Hepatic stellate cell (primary cell): Measurements from ENCODE around the gene SMS.
"Not testable (repeated sequence)": the region's sequence is repeated elsewhere in the genome, so short reads cannot be mapped to it uniquely, and the experiment has no call there.

ENCODE experiments used
- DNase-seq: peaks from one replicate; pipeline ENCODE4 v3.0.0; 2011; ENCODE audit warnings: low spot score

SMS gene

DNA sequence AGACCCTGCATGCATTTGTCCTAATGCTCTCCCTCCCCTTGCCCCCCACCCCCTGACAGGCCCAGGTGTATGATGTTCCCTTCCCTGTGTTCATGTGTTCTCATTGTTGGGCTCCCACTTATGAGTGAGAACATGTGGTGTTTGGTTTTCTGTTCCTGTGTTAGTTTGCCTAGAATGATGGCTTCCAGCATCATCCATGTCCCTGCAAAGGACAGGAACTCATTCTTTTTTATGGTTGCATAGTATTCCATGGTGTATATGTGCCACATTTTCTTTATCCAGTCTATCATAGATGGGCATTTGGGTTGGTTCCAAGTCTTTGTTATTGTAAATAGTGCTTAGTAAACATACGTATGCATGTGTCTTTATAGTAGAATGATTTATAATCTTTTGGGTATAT, 10.0 kb downstream of the SMS start:
- DNase-seq = not testable (repeated sequence)

GRCh38 chrX:21952624-21953023, 12.1 kb downstream of the SMS start:
- DNase-seq = no peak

GRCh38 chrX:21953195-21953830, 12.8 kb downstream of the SMS start:
- DNase-seq = not testable (repeated sequence)

GRCh38 chrX:21955403-21956189, 15.1 kb downstream of the SMS start:
- DNase-seq = no peak

GRCh38 chrX:21956783-21957182, 16.3 kb downstream of the SMS start:
- no peak for DNase-seq

GRCh38 chrX:21958187-21958586, 17.7 kb downstream of the SMS start:
- DNase-seq = no peak

DNA sequence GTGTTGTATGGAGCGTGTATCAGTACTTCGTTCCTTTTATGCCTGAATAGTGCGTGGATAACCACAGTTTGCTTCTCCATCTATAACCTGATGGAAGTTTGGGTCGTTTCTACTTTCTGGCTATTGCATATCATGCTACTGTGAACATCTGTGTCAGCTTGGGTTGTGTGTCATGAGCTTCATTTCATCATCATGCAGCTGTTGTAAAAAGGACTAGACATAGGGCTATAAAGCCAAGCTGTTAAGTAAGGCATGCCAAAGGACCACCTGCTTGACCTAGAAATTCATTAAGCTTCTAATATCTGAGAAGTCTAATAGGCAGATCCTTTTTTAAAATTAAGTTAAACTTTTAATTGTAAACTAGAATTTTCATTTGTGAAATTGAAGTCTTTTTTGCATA, 18.4 kb downstream of the SMS start:
- no peak for DNase-seq

GRCh38 chrX:21959362-21960051, 19.0 kb downstream of the SMS start:
- no peak for DNase-seq

- no peak for DNase-seq
These were observed 20.3 kb downstream of the SMS start for GRCh38 chrX:21960569-21961541.

GRCh38 chrX:21962361-21962760, 21.9 kb downstream of the SMS start:
- DNase-seq = no peak

- DNase-seq = no peak
These were observed 22.8 kb downstream of the SMS start for GRCh38 chrX:21963269-21963668.

- DNase-seq = no peak
These were observed 23.4 kb downstream of the SMS start for GRCh38 chrX:21963731-21964405.

- DNase-seq = no peak
These were observed 26.4 kb downstream of the SMS start for GRCh38 chrX:21966866-21967265.

DNA sequence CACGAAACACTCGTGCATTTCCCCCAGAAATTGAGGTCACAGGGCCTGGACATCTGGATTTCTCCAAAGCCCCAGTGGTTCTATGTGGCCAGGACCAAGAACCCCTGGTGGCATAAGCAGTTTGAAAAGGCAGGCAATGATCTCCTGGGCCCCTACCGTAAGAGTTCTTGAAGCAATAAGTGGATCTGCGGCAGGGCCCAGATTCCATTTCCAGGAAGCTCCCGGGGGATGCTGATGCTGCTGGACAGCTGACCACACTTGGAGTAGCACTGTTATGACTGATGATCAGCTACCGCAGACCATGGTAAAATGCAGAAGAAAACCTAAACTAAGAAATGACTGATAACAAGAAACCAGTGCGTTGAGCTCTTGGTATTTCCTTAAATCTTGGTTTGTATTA, 27.8 kb downstream of the SMS start:
- DNase-seq = peak; percentile 17

DNA sequence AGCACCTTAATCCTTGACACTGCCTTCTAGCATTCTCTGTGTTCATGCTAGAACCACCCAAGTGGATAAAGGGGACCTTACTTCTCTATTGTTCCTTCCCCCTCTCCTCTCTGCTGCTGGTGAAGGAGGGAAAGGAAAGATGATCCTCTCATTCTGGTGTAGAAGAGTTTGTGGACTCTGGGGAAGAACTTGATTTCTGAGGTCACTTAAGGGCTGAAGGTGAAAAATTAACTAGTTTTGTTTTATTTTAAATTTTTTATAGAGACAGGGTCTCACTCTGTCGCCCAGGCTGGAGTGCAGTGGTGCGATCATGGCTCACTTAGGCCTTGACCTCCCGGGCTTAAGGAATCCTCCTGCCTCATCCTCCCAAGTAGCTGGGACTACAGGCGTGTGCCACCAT, 29.8 kb downstream of the SMS start:
- no peak for DNase-seq

DNA sequence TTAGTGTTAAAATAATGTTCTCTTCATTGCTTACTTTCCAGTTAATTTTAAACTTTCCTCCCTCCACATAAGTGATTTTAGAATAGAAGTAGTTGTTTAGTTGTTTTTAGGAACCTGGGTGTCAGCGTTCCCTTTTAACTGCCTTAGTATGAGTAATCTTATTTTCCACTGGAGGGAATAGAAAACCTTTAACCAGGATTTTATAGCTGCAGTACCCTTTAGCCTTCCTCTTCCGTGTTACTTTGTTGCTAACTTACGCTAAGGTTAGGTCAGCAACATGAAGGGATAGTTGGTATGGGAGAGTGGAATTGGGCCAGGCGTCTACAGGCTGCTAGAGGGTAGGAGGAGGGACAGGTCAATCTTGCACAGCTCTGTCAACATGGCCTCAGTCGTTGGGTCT, 31.5 kb downstream of the SMS start:
- DNase-seq = no peak

- no peak for DNase-seq
These were observed 32.2 kb downstream of the SMS start for GRCh38 chrX:21972721-21973120.

DNA sequence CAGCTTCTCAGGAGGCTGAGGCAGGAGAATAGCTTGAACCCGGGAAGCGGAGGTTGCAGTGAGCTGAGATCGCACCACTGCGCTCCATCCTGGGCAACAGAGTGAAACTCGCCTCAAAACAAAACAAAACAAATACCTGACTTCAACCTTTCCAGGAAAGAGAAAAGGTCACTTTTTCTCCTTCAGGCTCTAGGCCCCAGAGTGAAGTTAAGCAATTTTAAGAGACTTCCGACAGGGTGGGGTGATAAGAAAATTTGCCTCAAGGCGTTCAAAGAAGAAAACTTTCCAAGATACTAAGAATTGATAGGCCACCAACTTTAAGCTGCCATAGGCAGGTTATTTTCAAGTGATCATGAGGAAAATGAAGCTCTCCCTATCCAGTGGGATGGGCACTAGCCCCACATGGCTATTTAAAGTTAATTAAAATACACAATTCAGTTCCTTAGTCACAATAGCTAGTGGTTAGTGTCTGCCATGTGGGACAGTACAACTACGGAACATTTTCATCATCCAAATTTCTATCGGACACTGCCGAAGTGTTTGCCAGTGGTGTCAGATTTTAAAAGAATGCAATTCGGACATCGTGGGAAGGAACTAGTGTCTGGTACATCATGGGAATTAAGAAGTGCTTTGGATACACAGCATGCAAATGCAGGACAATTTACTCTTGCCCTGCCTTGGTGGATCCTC, 33.0 kb downstream of the SMS start:
- DNase-seq = no peak

- DNase-seq = no peak
These were observed 33.5 kb downstream of the SMS start for GRCh38 chrX:21974011-21974385.

GRCh38 chrX:21975242-21975641, 34.7 kb downstream of the SMS start:
- DNase-seq = no peak

DNA sequence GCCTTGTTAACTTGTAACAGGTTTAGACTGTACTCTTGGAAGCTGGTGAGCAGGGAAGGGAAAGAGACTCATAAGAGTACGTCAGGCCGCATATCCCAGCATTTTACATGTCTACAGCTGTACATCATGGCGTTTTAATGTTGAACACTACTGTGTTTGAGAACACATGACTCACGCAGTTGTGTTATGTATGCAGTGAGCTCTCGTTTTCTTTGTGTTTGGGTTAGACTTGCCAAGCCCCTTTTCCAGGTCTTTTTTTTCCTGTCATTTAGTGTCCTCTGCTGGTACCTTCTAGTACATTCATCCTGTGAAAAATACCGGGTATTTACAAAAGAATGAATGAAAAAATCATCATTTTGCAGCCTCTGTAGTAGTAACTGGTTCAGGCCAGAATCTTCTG, 35.3 kb downstream of the SMS start:
- peak; percentile 9 for DNase-seq
